SK-N-SH treated with all-trans-retinoic acid at 6 μM for 48 hours (cell line): Measurements from ENCODE around the gene SLC12A4.

Experiments
- ATAC-seq: fragments of 200-7000 bp; cut with Tn5 transposase; 3 replicates; pipeline ENCODE4 v1.9.1; 2020; ENCODE audit warnings: mild to moderate bottlenecking, moderate library complexity
- ARNTL ChIP-seq: fragments of 450-650 bp; formaldehyde crosslinking; IDR thresholded peaks from 2 replicates; pipeline ENCODE4 v1.5.0; 2020; ENCODE audit warnings: low read depth, mild to moderate bottlenecking, moderate library complexity, borderline replicate concordance
- BACH2 ChIP-seq: fragments of 250-450 bp; sonication (Bioruptor Pico); IDR thresholded peaks from 2 replicates; pipeline ENCODE4 v1.9.0; 2021; ENCODE audit warnings: mild to moderate bottlenecking, borderline replicate concordance
- CSDC2 ChIP-seq: fragments of 250-450 bp; sonication (Bioruptor Pico); IDR thresholded peaks from 2 replicates; pipeline ENCODE4 v1.5.0; 2020; ENCODE audit warnings: mild to moderate bottlenecking, moderate library complexity
- GLIS3 ChIP-seq: fragments of 250-450 bp; sonication (Bioruptor Pico); IDR thresholded peaks from 2 replicates; pipeline ENCODE4 v1.5.0; 2020; ENCODE audit warnings: mild to moderate bottlenecking, moderate library complexity
- ISL1 ChIP-seq: fragments of 250-450 bp; sonication (Bioruptor Pico); IDR thresholded peaks from 2 replicates; pipeline ENCODE4 v2.1.2; 2022; ENCODE audit warnings: mild to moderate bottlenecking, moderate library complexity
- PATZ1 ChIP-seq: fragments of 250-450 bp; sonication (Bioruptor Pico); IDR thresholded peaks from 2 replicates; pipeline ENCODE4 v1.8.0; 2020; ENCODE audit warnings: mild to moderate bottlenecking, moderate library complexity, borderline replicate concordance
- POU6F1 ChIP-seq: fragments of 250-450 bp; sonication (Bioruptor Pico); IDR thresholded peaks from 2 replicates; pipeline ENCODE4 v1.8.0; 2021; ENCODE audit warnings: low read depth, mild to moderate bottlenecking, moderate library complexity, borderline replicate concordance
- SNAI2 ChIP-seq: fragments of 250-450 bp; sonication (Bioruptor Pico); IDR thresholded peaks from 2 replicates; pipeline ENCODE4 v1.5.0; 2020; ENCODE audit warnings: mild to moderate bottlenecking, moderate library complexity
- TCF4 ChIP-seq: fragments of 250-450 bp; sonication (Bioruptor Pico); IDR thresholded peaks from 2 replicates; pipeline ENCODE4 v1.8.0; 2021; ENCODE audit warnings: mild to moderate bottlenecking, moderate library complexity, borderline replicate concordance
- TOX ChIP-seq: fragments of 250-450 bp; sonication (Bioruptor Pico); IDR thresholded peaks from 2 replicates; pipeline ENCODE4 v1.8.0; 2021; ENCODE audit warnings: mild to moderate bottlenecking, moderate library complexity, borderline replicate concordance
- ZFP3 ChIP-seq: fragments of 250-450 bp; sonication (Bioruptor Pico); IDR thresholded peaks from 2 replicates; pipeline ENCODE4 v1.5.0; 2020; ENCODE audit warnings: mild to moderate bottlenecking, moderate library complexity
- ZFP30 ChIP-seq: fragments of 450-650 bp; formaldehyde crosslinking; IDR thresholded peaks from 2 replicates; pipeline ENCODE4 v1.5.0; 2022; ENCODE audit warnings: mild to moderate bottlenecking, moderate library complexity
- ZNF70 ChIP-seq: fragments of 450-650 bp; formaldehyde crosslinking; IDR thresholded peaks from 2 replicates; pipeline ENCODE4 v1.5.0; 2020; ENCODE audit warnings: mild to moderate bottlenecking, moderate library complexity
- ZNF8 ChIP-seq: fragments of 450-650 bp; formaldehyde crosslinking; IDR thresholded peaks from 2 replicates; pipeline ENCODE4 v1.5.0; 2020; ENCODE audit warnings: mild to moderate bottlenecking, moderate library complexity
- TF ChIP-seq, protein P1 (sequence below): fragments of 250-450 bp; sonication (Bioruptor Pico); IDR thresholded peaks from 2 replicates; pipeline ENCODE4 v1.5.1; 2021; ENCODE audit warnings: mild to moderate bottlenecking, moderate library complexity
- TF ChIP-seq, protein P2 (sequence below): fragments of 250-450 bp; sonication (Bioruptor Pico); IDR thresholded peaks from 2 replicates; pipeline ENCODE4 v1.5.1; 2020; ENCODE audit warnings: low read depth, mild to moderate bottlenecking, moderate library complexity
- TF ChIP-seq, protein P3 (sequence below): fragments of 250-450 bp; sonication (Bioruptor Pico); IDR thresholded peaks from 2 replicates; pipeline ENCODE4 v1.5.0; 2020; ENCODE audit warnings: mild to moderate bottlenecking, moderate library complexity

The SLC12A4 gene

GRCh38 chr16:67943619-67944504, 24.6 kb downstream of the SLC12A4 start, which contains the start of gene LCAT:
LCAT (minus strand) TSS chr16:67944120; CDS start chr16:67944101, 19 bp downstream.
- ATAC-seq, result no peak
- TF ChIP-seq, protein P1, sequence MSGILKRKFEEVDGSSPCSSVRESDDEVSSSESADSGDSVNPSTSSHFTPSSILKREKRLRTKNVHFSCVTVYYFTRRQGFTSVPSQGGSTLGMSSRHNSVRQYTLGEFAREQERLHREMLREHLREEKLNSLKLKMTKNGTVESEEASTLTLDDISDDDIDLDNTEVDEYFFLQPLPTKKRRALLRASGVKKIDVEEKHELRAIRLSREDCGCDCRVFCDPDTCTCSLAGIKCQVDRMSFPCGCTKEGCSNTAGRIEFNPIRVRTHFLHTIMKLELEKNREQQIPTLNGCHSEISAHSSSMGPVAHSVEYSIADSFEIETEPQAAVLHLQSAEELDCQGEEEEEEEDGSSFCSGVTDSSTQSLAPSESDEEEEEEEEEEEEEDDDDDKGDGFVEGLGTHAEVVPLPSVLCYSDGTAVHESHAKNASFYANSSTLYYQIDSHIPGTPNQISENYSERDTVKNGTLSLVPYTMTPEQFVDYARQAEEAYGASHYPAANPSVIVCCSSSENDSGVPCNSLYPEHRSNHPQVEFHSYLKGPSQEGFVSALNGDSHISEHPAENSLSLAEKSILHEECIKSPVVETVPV, result no peak
- TF ChIP-seq ZNF8, result no peak
- no peak for TF ChIP-seq TCF4 (CRISPR knock-in tag)

- ATAC-seq, result no peak
- TF ChIP-seq ARNTL (CRISPR knock-in tag) (no peak), ZFP3 (CRISPR knock-in tag) (no peak), BACH2 (no peak), ISL1 (no peak), GLIS3 (no peak), SNAI2 (CRISPR knock-in tag) (no peak), TOX (no peak), ZFP30 (CRISPR knock-in tag) (no peak), POU6F1 (CRISPR knock-in tag) (no peak)
- TF ChIP-seq, protein P1, result no peak
These were observed 25.2 kb downstream of the SLC12A4 start for GRCh38 chr16:67943256-67943618.

DNA sequence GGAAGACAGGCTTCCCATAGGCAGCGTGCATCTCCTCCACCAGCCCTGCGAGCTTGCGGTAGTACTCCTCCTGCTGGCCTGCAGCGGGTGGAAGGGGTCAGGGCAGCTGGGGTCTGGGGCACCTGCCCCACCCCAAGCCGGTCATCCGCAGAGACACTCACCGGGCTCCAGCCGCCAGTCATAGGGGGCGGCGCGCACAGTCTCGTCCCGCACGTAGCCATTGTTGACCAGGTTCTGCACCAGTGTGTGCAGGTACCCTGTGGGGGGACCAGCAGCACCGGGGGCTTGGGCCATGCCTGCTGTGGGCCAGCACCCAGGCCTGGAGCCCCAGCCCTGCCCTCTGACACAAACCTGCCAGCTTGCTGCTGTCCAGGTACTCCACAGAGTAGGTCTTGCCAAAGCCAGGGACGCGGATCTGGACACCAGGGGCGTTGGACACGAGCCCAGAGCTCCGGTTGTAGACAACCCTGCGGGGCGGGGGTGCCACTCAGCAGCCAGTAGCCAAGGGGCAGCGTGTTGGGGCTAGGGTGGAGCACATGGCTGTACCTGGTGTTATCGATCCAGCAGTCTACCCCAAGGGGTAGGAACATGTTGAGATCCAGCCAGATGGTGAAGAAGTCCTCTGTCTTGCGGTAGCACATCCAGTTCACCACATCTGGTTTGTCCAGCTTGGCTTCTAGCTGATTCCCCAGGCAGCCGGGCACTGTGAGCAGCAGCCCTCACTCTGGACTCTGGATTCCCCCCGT, 25.8 kb downstream of the SLC12A4 start:
- no peak; the same call in 2 of the 3 replicates for ATAC-seq
- TF ChIP-seq ZNF8, result no peak
- TF ChIP-seq BACH2, result no peak
- TF ChIP-seq ZNF70, result no peak
- no peak for TF ChIP-seq TCF4 (CRISPR knock-in tag)

DNA sequence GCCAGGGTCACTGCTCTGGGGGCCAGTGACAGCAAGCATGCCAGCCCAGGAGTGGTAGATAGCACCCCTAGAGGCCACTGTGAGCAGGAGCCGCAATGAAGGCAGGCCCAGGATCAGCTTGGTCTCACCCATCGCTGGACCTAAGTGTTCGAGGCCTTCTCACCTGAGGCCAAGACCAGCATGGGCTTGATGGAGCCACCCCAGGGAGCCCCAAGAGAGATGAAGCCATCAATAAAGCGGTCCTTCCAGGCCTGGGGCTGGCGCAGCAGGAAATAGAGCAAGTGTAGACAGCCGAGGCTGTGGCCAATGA, 26.3 kb downstream of the SLC12A4 start:
- ATAC-seq, result peak; percentile 73
- TF ChIP-seq ZNF70, result no peak
- TF ChIP-seq, protein P2, sequence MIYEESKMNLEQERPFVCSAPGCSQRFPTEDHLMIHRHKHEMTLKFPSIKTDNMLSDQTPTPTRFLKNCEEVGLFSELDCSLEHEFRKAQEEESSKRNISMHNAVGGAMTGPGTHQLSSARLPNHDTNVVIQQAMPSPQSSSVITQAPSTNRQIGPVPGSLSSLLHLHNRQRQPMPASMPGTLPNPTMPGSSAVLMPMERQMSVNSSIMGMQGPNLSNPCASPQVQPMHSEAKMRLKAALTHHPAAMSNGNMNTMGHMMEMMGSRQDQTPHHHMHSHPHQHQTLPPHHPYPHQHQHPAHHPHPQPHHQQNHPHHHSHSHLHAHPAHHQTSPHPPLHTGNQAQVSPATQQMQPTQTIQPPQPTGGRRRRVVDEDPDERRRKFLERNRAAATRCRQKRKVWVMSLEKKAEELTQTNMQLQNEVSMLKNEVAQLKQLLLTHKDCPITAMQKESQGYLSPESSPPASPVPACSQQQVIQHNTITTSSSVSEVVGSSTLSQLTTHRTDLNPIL (CRISPR knock-in tag), result no peak
- TF ChIP-seq, protein P3, sequence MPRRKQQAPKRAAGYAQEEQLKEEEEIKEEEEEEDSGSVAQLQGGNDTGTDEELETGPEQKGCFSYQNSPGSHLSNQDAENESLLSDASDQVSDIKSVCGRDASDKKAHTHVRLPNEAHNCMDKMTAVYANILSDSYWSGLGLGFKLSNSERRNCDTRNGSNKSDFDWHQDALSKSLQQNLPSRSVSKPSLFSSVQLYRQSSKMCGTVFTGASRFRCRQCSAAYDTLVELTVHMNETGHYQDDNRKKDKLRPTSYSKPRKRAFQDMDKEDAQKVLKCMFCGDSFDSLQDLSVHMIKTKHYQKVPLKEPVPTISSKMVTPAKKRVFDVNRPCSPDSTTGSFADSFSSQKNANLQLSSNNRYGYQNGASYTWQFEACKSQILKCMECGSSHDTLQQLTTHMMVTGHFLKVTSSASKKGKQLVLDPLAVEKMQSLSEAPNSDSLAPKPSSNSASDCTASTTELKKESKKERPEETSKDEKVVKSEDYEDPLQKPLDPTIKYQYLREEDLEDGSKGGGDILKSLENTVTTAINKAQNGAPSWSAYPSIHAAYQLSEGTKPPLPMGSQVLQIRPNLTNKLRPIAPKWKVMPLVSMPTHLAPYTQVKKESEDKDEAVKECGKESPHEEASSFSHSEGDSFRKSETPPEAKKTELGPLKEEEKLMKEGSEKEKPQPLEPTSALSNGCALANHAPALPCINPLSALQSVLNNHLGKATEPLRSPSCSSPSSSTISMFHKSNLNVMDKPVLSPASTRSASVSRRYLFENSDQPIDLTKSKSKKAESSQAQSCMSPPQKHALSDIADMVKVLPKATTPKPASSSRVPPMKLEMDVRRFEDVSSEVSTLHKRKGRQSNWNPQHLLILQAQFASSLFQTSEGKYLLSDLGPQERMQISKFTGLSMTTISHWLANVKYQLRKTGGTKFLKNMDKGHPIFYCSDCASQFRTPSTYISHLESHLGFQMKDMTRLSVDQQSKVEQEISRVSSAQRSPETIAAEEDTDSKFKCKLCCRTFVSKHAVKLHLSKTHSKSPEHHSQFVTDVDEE (CRISPR knock-in tag), result no peak
- TF ChIP-seq, protein P1, result no peak
- no peak for TF ChIP-seq BACH2
- no peak for TF ChIP-seq TOX
- TF ChIP-seq GLIS3, result no peak
- no peak for TF ChIP-seq ARNTL (CRISPR knock-in tag)
- no peak for TF ChIP-seq PATZ1 (CRISPR knock-in tag)
- TF ChIP-seq ISL1, result no peak
- TF ChIP-seq CSDC2 (CRISPR knock-in tag), result no peak
- TF ChIP-seq ZFP3 (CRISPR knock-in tag), result no peak
- no peak for TF ChIP-seq POU6F1 (CRISPR knock-in tag)
- TF ChIP-seq ZNF8, result no peak
